ENCODE measurements around the gene BCAN.
"Not testable (repeated sequence)": the region's sequence is repeated elsewhere in the genome, so short reads cannot be mapped to it uniquely, and the experiment has no call there.

The BCAN gene

DNA sequence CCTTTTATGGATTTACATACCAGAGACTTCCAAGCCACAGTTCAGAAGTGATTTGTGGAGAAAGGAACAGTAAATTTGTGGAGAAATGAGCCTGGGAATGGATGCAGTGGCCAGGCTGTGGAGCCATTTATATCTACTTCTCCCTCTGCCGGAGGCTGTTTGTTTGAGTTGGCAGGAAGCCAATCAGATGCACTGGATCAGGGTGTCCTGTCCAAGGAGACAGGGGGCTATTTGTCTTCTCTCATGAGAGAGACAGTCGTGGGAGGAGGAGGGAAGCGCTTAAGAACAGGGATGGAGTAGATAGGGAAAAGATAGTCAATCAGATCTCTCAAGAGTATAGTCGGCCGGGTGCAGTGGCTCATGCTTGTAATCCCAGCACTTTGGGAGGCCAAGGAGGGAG, 25.5 kb upstream of the BCAN start:
- no peak for DNase-seq

GRCh38 chr1:156618853-156619581, 22.9 kb upstream of the BCAN start, which contains the start of gene HAPLN2:
Gene HAPLN2 (plus strand): TSS chr1:156619415. CDS start chr1:156623491, 4,076 bp downstream.
- no peak for DNase-seq

- no peak for DNase-seq
Observed at GRCh38 chr1:156619582-156619955, 22.3 kb upstream of the BCAN start.

- DNase-seq: no peak
Observed at GRCh38 chr1:156622581-156623297, 19.2 kb upstream of the BCAN start.

DNA sequence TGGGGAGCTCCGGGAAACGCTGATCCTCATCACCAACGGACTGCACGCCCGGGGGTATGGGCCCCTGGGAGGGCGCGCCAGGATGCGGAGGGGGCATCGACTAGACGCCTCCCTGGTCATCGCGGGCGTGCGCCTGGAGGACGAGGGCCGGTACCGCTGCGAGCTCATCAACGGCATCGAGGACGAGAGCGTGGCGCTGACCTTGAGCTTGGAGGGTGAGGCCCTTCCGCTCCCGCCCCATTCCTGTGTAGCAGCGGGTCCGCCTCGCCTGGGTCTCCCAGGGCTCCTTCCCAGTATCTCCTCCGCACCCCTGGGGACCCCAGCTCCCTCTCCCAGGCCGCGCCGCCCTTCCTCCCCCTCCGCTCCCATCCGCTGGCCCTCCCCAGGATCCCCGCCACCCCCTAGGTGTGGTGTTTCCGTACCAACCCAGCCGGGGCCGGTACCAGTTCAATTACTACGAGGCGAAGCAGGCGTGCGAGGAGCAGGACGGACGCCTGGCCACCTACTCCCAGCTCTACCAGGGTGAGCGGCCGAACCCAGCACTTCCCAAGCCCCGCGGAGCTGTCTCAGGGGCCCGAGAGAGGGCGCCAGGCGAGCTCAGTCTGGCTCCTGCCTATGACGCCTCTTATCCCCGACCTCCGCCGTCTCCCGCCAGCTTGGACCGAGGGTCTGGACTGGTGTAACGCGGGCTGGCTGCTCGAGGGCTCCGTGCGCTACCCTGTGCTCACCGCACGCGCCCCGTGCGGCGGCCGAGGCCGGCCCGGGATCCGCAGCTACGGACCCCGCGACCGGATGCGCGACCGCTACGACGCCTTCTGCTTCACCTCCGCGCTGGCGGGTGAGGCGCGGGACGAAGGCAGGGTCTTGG, 17.7 kb upstream of the BCAN start:
- no peak for DNase-seq

DNA sequence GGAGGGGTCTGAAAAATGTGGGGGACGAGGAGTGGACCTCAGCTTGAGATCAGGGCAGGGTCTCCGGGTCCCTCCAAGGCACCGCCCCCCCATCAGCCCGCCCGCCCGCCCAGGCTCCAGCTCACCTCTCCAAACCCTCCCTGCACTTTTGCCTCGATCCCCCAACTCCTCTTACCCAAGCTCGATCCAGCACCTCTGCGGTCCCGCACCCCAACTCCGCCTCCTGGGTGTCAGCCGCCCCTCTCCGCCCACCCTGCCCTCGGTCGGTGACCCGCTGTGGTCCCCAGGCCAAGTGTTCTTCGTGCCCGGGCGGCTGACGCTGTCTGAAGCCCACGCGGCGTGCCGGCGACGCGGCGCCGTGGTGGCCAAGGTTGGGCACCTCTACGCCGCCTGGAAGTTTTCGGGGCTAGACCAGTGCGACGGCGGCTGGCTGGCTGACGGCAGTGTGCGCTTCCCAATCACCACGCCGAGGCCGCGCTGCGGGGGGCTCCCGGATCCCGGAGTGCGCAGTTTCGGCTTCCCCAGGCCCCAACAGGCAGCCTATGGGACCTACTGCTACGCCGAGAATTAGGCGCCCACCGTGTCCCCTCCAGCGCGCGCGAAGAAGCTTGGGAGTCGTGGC, 17.0 kb upstream of the BCAN start:
- no peak for DNase-seq

DNA sequence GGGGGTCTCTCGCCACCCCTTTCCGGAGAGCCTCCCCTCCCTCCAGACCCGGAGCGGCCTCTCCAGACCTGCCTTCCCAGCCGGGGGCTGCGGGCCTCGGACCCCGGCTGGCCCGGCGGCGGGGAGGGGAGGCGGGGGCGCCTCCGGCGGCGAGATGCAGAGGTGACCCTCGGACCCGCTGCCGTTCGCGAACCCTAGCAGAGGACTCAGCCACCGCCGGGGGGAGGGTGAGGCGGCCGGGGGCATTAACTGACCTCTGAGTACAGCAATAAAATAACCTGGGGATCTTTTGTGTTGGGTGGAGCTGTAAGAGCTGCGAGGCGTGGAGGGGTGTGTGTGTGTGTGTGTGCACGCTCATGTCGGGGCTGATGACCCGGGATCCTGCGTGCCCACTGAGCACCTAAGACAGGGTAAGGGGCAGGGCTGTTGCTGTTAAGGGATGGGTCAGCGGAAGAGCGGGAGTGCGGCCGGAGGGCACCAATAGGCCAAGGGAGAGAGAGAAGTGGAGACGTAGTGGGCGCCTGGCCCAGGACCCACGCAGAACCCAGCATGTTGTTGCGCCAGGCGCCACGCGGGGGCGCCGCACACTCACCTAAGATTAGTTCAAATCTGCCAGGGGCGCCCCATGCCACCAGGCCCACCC, 16.4 kb upstream of the BCAN start:
- DNase-seq: peak; percentile 34

GRCh38 chr1:156626079-156626438, 15.9 kb upstream of the BCAN start:
- no peak for DNase-seq

DNA sequence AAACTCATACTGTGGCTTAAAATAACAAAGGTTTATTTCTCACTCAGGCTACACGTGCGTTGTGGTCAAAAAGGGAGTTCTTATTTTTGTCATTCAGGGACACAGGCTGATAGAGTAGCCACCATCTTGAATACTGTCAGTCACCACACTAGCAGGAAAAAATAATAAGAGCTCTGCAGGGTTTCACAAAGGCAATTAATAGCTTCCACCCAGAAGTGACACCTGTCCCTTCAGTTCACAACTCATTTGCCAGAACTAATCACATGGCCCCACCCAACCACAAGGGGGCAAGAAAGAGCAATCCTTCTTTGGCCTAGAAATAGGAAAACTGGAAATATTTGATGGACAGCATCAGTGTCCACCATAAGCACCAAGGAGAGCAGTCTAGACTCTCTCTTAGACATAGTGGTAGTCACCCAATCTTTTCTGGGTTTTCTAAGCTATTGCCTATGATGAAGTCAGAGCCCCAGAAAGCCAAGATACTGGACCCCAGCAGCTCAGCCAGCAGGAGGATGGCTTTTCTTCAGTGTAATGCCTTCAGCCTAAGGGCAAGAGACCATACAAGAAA, 14.5 kb upstream of the BCAN start:
- DNase-seq: no peak

DNA sequence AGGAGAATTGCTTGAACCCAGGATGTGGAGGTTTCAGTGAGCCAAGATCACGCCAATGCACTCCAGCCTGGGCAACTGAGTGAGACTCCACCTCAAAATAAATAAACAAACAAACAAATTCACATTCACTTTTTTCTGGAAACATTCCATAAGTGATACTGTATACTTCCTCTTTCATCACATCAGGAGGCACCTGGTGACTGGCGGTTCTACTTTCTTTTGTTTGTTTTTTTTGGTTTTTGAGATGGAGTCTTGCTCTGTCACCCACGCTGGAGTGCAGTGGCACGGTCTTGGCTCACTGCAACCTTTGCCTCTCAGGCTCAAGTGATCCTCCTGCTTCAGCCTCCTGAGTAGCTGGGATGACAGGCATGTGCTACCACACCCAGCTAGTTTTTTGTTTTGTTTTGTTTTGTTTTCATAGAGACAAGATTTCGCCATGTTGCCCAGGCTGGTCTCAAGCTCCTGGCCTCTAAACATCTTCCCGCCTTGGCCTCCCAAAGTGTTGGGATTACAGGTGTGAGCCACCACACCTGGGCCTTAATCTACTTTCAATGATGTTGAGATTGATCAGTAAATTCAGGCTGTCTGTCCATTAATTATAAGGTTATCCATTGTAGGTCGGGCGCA, 12.0 kb upstream of the BCAN start:
- no peak for DNase-seq

DNA sequence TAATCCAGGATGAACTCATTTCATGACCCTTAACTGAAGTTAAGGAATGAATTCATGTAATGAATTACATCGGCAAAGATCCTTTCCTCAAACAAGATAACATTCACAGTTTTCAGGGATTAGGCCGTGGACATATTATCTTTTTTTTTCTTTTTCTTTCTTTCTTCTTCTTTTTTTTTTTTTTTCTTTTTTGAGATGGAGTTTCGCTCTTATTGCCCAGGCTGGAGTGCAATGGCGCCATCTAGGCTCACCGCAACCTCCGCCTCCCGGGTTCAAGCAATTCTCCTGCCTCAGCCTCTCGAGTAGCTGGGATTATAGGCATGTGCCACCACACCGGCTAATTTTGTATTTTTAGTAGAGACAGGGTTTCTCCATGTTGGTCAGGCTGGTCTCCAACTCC, 10.8 kb upstream of the BCAN start:
- not testable (repeated sequence) for DNase-seq

DNA sequence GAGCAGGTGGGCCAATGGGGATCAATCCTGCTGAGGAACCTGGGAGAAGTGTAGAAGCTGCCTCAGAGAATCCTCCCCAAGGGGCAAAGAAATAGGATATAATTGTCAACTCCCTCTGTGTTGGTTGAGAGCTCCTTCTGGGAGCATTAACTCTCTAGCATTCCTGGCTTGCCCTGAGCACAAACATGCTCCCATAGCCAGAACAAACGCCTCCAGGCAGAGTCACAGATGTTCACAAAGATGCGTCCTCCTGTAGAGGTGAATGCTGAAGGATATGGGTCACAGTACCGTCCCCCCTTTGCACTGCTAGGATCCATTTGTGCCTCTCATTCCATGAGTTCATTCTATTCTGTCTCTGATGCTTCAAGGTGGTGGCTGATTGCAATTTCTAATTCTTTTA, 9.6 kb upstream of the BCAN start:
- no peak for DNase-seq

- DNase-seq: no peak
Observed at GRCh38 chr1:156638189-156638985, 3.5 kb upstream of the BCAN start.

- DNase-seq: no peak
Observed at GRCh38 chr1:156639601-156640101, 2.3 kb upstream of the BCAN start.

GRCh38 chr1:156640842-156641706, 843 bp upstream of the BCAN start:
- no peak for DNase-seq

GRCh38 chr1:156642265-156643048, 540 bp downstream of the BCAN start:
- no peak for DNase-seq

GRCh38 chr1:156643049-156643777, 1.3 kb downstream of the BCAN start:
- DNase-seq: no peak

GRCh38 chr1:156643778-156644092, 1.8 kb downstream of the BCAN start:
- DNase-seq: no peak
